HepG2 (cell line): Measurements from ENCODE around the gene HDAC4. TPM values are rescaled to one million over a fixed set of nuclear protein-coding genes. Genes with fewer than 3 reads are reported as not detected.

Experiments
- ATAC-seq: fragments of 200-7000 bp; cut with Tn5 transposase; 3 replicates; pipeline ENCODE4 v1.9.1; 2020; ENCODE audit warnings: mild to moderate bottlenecking, moderate library complexity
- BruUV-seq: library from RNA; stranded (reverse); fragments of 400-500 nt; replicated peaks from 2 replicates; lab custom pipeline; 2021; lab: Mats Ljungman, UMichigan
- CTCF ChIA-PET: fragments of 300-600 bp; formaldehyde crosslinking; extraction: SDS; loops from one replicate; lab custom pipeline; 2021; ENCODE audit warnings: low total read pairs, inconsistent platforms, low intra/inter-chr PET ratio; lab: Yijun Ruan, JAX
- POLR2A ChIA-PET: fragments of 350-600 bp; sonication (Branson Sonifier 250); formaldehyde crosslinking; loops from one replicate; lab custom pipeline; 2020; ENCODE audit warnings: antibody characterized with exemption, inconsistent platforms; lab: Yijun Ruan, JAX
- DNase-seq: peaks from one replicate; pipeline ENCODE4 v3.0.0-alpha.2; 2015; ENCODE audit warnings: low spot score
- FAIRE-seq: peaks from 3 replicates; lab custom pipeline; 2011; peaks lifted over from hg19 to GRCh38; lab: Jason Lieb, UNC
- H2AFZ ChIP-seq: one replicate; pipeline ENCODE4 v1.6.1; 2011; ENCODE audit warnings: low read length, inconsistent platforms
- H3K27ac ChIP-seq: fragments of 300-600 bp; 3 replicates; pipeline ENCODE4 v1.8.0; 2011; ENCODE audit warnings: mixed run types, mild to moderate bottlenecking, mixed read lengths, low read length, inconsistent platforms; ENCODE audit not compliant: insufficient read depth; ENCODE audit errors: extremely low read length
- H3K27me3 ChIP-seq, 2 experiments: fragments of 200-600 bp in 1 of 2; 2 replicates in 1 of 2; 3 replicates in 1 of 2; pipeline versions ENCODE4 v1.6.0 to v1.8.0; 2011; ENCODE audit warnings: low read length in 2 of 2, mild to moderate bottlenecking in 2 of 2, moderate library complexity in 2 of 2, inconsistent platforms in 1 of 2; ENCODE audit not compliant: insufficient read depth in 2 of 2, control insufficient read depth in 1 of 2
- H3K36me3 ChIP-seq, 2 experiments: fragments of 200-600 bp in 1 of 2; replicated peaks in 1 of 2; 2 replicates in 1 of 2; 3 replicates in 1 of 2; pipeline versions ENCODE4 v1.5.1 to v1.8.0; 2011; ENCODE audit warnings: low read length in 2 of 2, inconsistent platforms in 1 of 2; ENCODE audit not compliant: insufficient read depth in 2 of 2, control insufficient read depth in 1 of 2
- H3K4me1 ChIP-seq: 2 replicates; pipeline ENCODE4 v1.5.1; 2012; ENCODE audit warnings: low read length, inconsistent platforms; ENCODE audit not compliant: insufficient read depth
- H3K4me2 ChIP-seq: 2 replicates; pipeline ENCODE4 v1.6.0; 2011; ENCODE audit warnings: low read depth, low read length, inconsistent platforms
- H3K4me3 ChIP-seq, 3 experiments: fragments of 200-600 bp in 1 of 3; sonication (generic), shearing (Covaris generic) in 1 of 3; replicated peaks in 1 of 3; 2 replicates each; pipeline ENCODE4 v1.5.1; 2011 to 2016; ENCODE audit warnings: low read length in 3 of 3, inconsistent platforms in 2 of 3, low read depth in 2 of 3, mild to moderate bottlenecking in 2 of 3, control low read depth in 1 of 3, mixed read lengths in 1 of 3; ENCODE audit not compliant: insufficient read depth in 1 of 3
- H3K79me2 ChIP-seq: one replicate; pipeline ENCODE4 v1.6.1; 2011; ENCODE audit warnings: low read length, inconsistent platforms; ENCODE audit not compliant: insufficient read depth
- H3K9ac ChIP-seq: 2 replicates; pipeline ENCODE4 v1.6.0; 2011; ENCODE audit warnings: mild to moderate bottlenecking, low read depth, low read length, inconsistent platforms; ENCODE audit not compliant: insufficient read depth
- H3K9me3 ChIP-seq: 2 replicates; pipeline ENCODE4 v1.5.1; 2012; ENCODE audit warnings: mild to moderate bottlenecking, low read length
- H4K20me1 ChIP-seq: 2 replicates; pipeline ENCODE4 v1.6.0; 2011; ENCODE audit warnings: inconsistent platforms, mild to moderate bottlenecking, low read length, moderate library complexity; ENCODE audit not compliant: insufficient read depth
- ARNT ChIP-seq: fragments of 450-650 bp; IDR thresholded peaks from 2 replicates; pipeline ENCODE4 v1.6.1; 2017
- CC2D1A ChIP-seq: sonication (generic); formaldehyde crosslinking; IDR thresholded peaks from 2 replicates; pipeline ENCODE4 v1.8.1; 2023; ENCODE audit warnings: mild to moderate bottlenecking, missing genetic modification reagents
- ELF4 ChIP-seq: sonication (generic); formaldehyde crosslinking; IDR thresholded peaks from 2 replicates; pipeline ENCODE4 v1.5.0; 2020; ENCODE audit warnings: missing genetic modification reagents, mild to moderate bottlenecking, moderate library complexity, borderline replicate concordance
- MED8 ChIP-seq: sonication (generic); formaldehyde crosslinking; IDR thresholded peaks from 2 replicates; pipeline ENCODE4 v1.8.1; 2023; ENCODE audit warnings: mild to moderate bottlenecking, missing genetic modification reagents; ENCODE audit not compliant: insufficient replicate concordance
- SAP130 ChIP-seq: IDR thresholded peaks from 2 replicates; pipeline ENCODE4 v1.6.1; 2016; ENCODE audit warnings: low read depth
- TFDP2 ChIP-seq: sonication (generic); formaldehyde crosslinking; IDR thresholded peaks from 2 replicates; pipeline ENCODE4 v1.4.0; 2020; ENCODE audit warnings: missing genetic modification reagents
- ZNF761 ChIP-seq: sonication (generic); formaldehyde crosslinking; conservative IDR thresholded peaks from 2 replicates; pipeline ENCODE4 v1.4.0; 2020; ENCODE audit warnings: mild to moderate bottlenecking, missing genetic modification reagents
- ZNF878 ChIP-seq: sonication (generic); formaldehyde crosslinking; IDR thresholded peaks from 2 replicates; pipeline ENCODE4 v1.8.1; 2023; ENCODE audit warnings: mild to moderate bottlenecking, missing genetic modification reagents, moderate library complexity
- WGBS: methylation state at CpG from one replicate; pipeline ENCODE4 v1.1.6; 2017; ENCODE audit warnings: low lambda C conversion rate; 5-methylcytosine and 5-hydroxymethylcytosine counted together
- in situ Hi-C: cut with HindIII; loops from 2 replicates; pipeline ENCODE4 v1.10.0; 2017; ENCODE audit warnings: low pct_unique_long_range_greater_than_20kb; ENCODE audit not compliant: extremely low pct_ligation_motif_present
- intact Hi-C: fragments of 100-400 bp; cut with micrococcal nuclease; formaldehyde crosslinking; loops from one replicate; pipeline ENCODE4 v1.10.0; 2022; ENCODE audit not compliant: unreplicated experiment
- polyA plus RNA-seq, 8 experiments: library from polyadenylated mRNA; depleted of rRNA in 3 of 8; stranded (reverse) in 7 of 8; unstranded in 1 of 8; fragments of >200 nt; fragmentation: Illumina TruSeq in 4 of 8; extraction: Trizol in 4 of 8; gene quantifications; 2 replicates each; pipeline versions ENCODE4 v1.2.1 to v1.2.3, GENCODE V29; 2011 to 2016; ENCODE audit warnings: low read depth in 4 of 8, missing spikeins in 1 of 8, mixed read lengths in 1 of 8; ENCODE audit not compliant: insufficient read depth in 1 of 8
- total RNA-seq, 5 experiments: library from RNA; depleted of rRNA; stranded (reverse); fragments of >200 nt; fragmentation: Illumina TruSeq; extraction: Trizol; gene quantifications; 2 replicates each; pipeline ENCODE4 v1.2.3, GENCODE V29; 2016; ENCODE audit warnings: low read depth in 1 of 5

HDAC4 gene
- total and polyA plus RNA-seq, 2 of the 13 experiments (the other 11 are each of a cell fraction or from before 2014, with no cell fraction given) = 10.1 to 11.5 TPM

GRCh38 chr2:239257511-239257937 lies 143.3 kb downstream of the HDAC4 start (continued):
- no peak for TF ChIP-seq TFDP2 (CRISPR knock-in tag)
- 0 out of 2 replicates have a peak, but pooled peaks have one; percentile 19 for TF ChIP-seq SAP130
- no peak for TF ChIP-seq MED8 (CRISPR knock-in tag)

GRCh38 chr2:239256350-239256743 lies 144.5 kb downstream of the HDAC4 start:
- FAIRE-seq (no peak), ATAC-seq (no peak), DNase-seq (no peak)
- TF ChIP-seq ZNF878 (CRISPR knock-in tag) (no peak), CC2D1A (CRISPR knock-in tag) (no peak), ZNF761 (CRISPR knock-in tag) (no peak), ELF4 (CRISPR knock-in tag) (no peak), ARNT (no peak)
- H2AFZ ChIP-seq = no peak overlapping the region
- 96% methylated on average over 6 of the region's 6 CpGs for WGBS
- no peak overlapping the region for H3K27ac ChIP-seq
- H3K4me1 ChIP-seq = peaks cover 32% of the 10 kb centered on the region
- no peaks in the 10 kb centered on the region for H3K27me3 ChIP-seq
- CTCF ChIA-PET = no interaction called here
- peaks cover 9% of the 10 kb centered on the region; the same call in 1 of the 2 replicates for H4K20me1 ChIP-seq
- no peaks in the 10 kb centered on the region for H3K9me3 ChIP-seq
- peaks cover 48% of the 10 kb centered on the region for H3K79me2 ChIP-seq
- no peak overlapping the region for H3K4me3 ChIP-seq
- BruUV-seq = no TSS peak
- no peak overlapping the region for H3K4me2 ChIP-seq
- intact Hi-C loops = no loop called here
- no peaks in the 10 kb centered on the region; a peak in 1 of 5 replicates for H3K36me3 ChIP-seq
- in situ Hi-C loops = no loop called here
- POLR2A ChIA-PET = interaction anchor here (1.0 kb wide), 1 partner anchor 145 kb away, joined by 4 read pairs; the partner anchor contains the start of gene HDAC4
- no peak overlapping the region for H3K9ac ChIP-seq
